GM19455 (cell line): Measurements from ENCODE around the gene TMC2.
A peak's percentile ranks its signal among the peaks of the same experiment; 100 is the strongest.

Experiments
- ATAC-seq: cut with Tn5 transposase; IDR thresholded peaks from one replicate; pipeline ENCODE4 v1.9.1; 2021; ENCODE audit not compliant: unreplicated experiment

Gene TMC2

GRCh38 chr20:2619961-2620595, 83.7 kb downstream of the TMC2 start:
- no peak for ATAC-seq

- no peak for ATAC-seq
Measured at GRCh38 chr20:2624190-2624589, 87.8 kb downstream of the TMC2 start.

- no peak for ATAC-seq
Measured at GRCh38 chr20:2625062-2625461, 88.7 kb downstream of the TMC2 start.

- ATAC-seq, result no peak
Measured at GRCh38 chr20:2626853-2627541, 90.6 kb downstream of the TMC2 start.

GRCh38 chr20:2631228-2631627, 94.9 kb downstream of the TMC2 start:
- ATAC-seq, result no peak

- ATAC-seq, result no peak
Measured at GRCh38 chr20:2633381-2633780, 97.0 kb downstream of the TMC2 start.

- no peak for ATAC-seq
Measured at GRCh38 chr20:2637246-2637645, 100.9 kb downstream of the TMC2 start.

GRCh38 chr20:2640260-2640659, 103.9 kb downstream of the TMC2 start:
- no peak for ATAC-seq

- ATAC-seq, result no peak
Measured at GRCh38 chr20:2640899-2641298, 104.5 kb downstream of the TMC2 start.

GRCh38 chr20:2643708-2644107, 107.3 kb downstream of the TMC2 start:
- no peak for ATAC-seq

- ATAC-seq, result peak; percentile 78
Measured at GRCh38 chr20:2651772-2652723, 115.7 kb downstream of the TMC2 start, which contains the start of gene NOP56. TSS of gene NOP56 (plus strand) at chr20:2652632. CDS start at chr20:2652661, 29 bp downstream.

- peak; percentile 40 for ATAC-seq
Measured at GRCh38 chr20:2652724-2653555, 116.6 kb downstream of the TMC2 start.

GRCh38 chr20:2653556-2654383, 117.4 kb downstream of the TMC2 start:
- ATAC-seq, result no peak

GRCh38 chr20:2654384-2654822, 118.0 kb downstream of the TMC2 start:
- no peak for ATAC-seq

- ATAC-seq, result no peak
Measured at GRCh38 chr20:2654831-2655230, 118.5 kb downstream of the TMC2 start.

- ATAC-seq, result no peak
Measured at GRCh38 chr20:2655331-2656116, 119.2 kb downstream of the TMC2 start.

GRCh38 chr20:2656471-2657117, 120.2 kb downstream of the TMC2 start:
- no peak for ATAC-seq

GRCh38 chr20:2657241-2657640, 120.9 kb downstream of the TMC2 start:
- no peak for ATAC-seq
